ENCODE data around the gene RASL10A.

DNA sequence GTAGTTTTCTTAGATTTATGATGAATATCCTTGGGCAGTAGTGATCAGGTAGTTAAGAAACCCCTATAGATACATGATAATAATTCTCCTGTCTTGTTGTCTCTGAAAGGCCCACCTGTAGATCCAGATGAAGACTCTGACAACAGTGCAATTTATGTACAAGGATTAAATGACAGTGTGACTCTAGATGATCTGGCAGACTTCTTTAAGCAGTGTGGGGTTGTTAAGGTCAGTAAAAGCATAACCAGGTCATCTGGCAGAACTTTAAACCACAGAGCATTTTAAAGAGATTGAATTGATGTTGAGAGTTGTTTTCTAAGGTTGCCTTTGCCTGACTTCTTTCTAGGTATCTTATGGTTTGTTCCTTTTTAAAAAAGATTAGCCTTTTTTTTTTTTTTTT, 23.1 kb downstream of the RASL10A start:
- no peak for TF ChIP-seq CREB5 (CRISPR knock-in tag; IDR thresholded peaks at IDR 0.05; ENCODE audit: low read depth)
- TF ChIP-seq, protein P1, sequence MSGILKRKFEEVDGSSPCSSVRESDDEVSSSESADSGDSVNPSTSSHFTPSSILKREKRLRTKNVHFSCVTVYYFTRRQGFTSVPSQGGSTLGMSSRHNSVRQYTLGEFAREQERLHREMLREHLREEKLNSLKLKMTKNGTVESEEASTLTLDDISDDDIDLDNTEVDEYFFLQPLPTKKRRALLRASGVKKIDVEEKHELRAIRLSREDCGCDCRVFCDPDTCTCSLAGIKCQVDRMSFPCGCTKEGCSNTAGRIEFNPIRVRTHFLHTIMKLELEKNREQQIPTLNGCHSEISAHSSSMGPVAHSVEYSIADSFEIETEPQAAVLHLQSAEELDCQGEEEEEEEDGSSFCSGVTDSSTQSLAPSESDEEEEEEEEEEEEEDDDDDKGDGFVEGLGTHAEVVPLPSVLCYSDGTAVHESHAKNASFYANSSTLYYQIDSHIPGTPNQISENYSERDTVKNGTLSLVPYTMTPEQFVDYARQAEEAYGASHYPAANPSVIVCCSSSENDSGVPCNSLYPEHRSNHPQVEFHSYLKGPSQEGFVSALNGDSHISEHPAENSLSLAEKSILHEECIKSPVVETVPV (CRISPR knock-in tag; IDR thresholded peaks at IDR 0.05) = no peak
- TF ChIP-seq, protein P2, sequence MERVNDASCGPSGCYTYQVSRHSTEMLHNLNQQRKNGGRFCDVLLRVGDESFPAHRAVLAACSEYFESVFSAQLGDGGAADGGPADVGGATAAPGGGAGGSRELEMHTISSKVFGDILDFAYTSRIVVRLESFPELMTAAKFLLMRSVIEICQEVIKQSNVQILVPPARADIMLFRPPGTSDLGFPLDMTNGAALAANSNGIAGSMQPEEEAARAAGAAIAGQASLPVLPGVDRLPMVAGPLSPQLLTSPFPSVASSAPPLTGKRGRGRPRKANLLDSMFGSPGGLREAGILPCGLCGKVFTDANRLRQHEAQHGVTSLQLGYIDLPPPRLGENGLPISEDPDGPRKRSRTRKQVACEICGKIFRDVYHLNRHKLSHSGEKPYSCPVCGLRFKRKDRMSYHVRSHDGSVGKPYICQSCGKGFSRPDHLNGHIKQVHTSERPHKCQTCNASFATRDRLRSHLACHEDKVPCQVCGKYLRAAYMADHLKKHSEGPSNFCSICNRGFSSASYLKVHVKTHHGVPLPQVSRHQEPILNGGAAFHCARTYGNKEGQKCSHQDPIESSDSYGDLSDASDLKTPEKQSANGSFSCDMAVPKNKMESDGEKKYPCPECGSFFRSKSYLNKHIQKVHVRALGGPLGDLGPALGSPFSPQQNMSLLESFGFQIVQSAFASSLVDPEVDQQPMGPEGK (CRISPR knock-in tag; IDR thresholded peaks at IDR 0.05; ENCODE audit: borderline replicate concordance) = no peak
